ENCODE results near the gene PPP6C. TPM values are rescaled to one million over a fixed set of nuclear protein-coding genes. Genes with fewer than 3 reads are reported as not detected.

PPP6C gene
- total RNA-seq, 1 donor from 2014 or later: 37.9 TPM

DNA sequence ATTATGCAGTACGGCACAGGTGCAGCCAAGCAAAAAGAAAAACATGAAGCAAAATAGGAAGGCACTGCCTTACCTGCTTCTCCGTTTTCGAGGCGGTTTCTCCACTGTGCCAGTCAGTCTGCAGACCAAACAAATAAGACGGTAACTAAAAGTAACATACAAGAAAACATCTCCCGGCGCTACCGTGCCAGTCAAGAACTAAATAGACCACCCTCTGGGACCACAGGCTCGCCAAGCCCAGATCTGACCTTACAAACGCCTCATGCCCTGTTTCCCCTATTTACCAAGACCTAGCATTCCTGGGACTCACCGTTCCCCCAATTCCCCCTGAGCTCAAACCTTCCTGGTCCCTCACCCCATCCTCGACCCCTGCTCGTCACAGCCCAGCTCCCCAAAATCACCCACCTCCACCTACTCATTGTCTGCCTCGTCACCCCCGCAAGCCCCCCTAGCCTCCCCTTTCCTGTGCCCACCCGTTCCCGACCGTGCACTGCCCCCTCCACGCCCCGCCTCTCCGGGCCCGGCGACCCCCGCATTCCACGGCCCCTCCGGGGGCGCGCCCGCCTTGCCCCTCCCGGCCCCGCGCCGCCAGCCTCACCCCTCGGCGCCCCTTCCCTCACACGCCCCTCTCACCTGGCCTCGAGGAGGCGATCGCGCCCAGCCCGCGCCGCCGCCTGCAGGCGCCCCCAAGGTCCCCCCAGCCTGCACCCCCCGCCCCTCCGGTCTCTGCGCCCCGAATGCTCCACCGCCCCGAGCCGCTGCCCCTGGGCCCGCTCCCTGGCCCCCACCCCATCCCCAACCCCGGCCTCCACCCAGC is 46.8 kb downstream of the PPP6C start:
- peak overlapping the region; percentile 93 for H3K4me3 Mint-ChIP-seq (ENCODE audit: unreplicated experiment)
- H3K9me3 Mint-ChIP-seq (ENCODE audit: unreplicated experiment): no peaks in the 10 kb centered on the region
- peak; percentile 81 for DNase-seq (ENCODE audit: extremely low spot score, unreplicated experiment)
- TF ChIP-seq, protein P1, sequence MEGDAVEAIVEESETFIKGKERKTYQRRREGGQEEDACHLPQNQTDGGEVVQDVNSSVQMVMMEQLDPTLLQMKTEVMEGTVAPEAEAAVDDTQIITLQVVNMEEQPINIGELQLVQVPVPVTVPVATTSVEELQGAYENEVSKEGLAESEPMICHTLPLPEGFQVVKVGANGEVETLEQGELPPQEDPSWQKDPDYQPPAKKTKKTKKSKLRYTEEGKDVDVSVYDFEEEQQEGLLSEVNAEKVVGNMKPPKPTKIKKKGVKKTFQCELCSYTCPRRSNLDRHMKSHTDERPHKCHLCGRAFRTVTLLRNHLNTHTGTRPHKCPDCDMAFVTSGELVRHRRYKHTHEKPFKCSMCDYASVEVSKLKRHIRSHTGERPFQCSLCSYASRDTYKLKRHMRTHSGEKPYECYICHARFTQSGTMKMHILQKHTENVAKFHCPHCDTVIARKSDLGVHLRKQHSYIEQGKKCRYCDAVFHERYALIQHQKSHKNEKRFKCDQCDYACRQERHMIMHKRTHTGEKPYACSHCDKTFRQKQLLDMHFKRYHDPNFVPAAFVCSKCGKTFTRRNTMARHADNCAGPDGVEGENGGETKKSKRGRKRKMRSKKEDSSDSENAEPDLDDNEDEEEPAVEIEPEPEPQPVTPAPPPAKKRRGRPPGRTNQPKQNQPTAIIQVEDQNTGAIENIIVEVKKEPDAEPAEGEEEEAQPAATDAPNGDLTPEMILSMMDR (IDR thresholded peaks at IDR 0.05): no peak
- peak overlapping the region; percentile 62 for H3K27ac Mint-ChIP-seq (ENCODE audit: unreplicated experiment)
- H3K36me3 Mint-ChIP-seq (ENCODE audit: unreplicated experiment): peaks cover 5% of the 10 kb centered on the region
- H3K4me1 Mint-ChIP-seq (ENCODE audit: unreplicated experiment): peaks cover 14% of the 10 kb centered on the region
- H3K27me3 Mint-ChIP-seq (ENCODE audit: unreplicated experiment): no peaks in the 10 kb centered on the region

DNA sequence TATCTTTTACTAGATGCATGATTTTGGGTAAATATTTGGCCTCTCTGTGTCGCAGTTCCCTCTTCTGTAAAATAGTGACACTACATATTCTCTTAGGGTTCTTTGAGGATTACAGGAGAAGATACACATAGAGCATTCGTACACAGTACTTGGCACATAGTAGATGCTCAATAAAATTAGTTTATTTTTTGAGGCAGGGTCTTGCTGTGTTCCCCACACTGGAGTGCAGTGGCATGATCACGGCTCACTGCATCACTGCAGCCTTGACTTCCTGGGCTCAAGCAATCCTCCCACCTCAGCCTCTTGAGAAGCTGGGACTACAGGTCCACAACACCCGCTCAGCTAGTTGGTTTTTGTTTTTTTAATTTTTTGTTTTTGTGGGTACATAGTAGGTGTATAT is 47.9 kb downstream of the PPP6C start:
- TF ChIP-seq, protein P1 (IDR thresholded peaks at IDR 0.05): no peak
- no peaks in the 10 kb centered on the region for H3K9me3 Mint-ChIP-seq (ENCODE audit: unreplicated experiment)
- H3K36me3 Mint-ChIP-seq (ENCODE audit: unreplicated experiment): peaks cover 1% of the 10 kb centered on the region
- peak overlapping the region; percentile 93 for H3K4me3 Mint-ChIP-seq (ENCODE audit: unreplicated experiment)
- peaks cover 21% of the 10 kb centered on the region for H3K4me1 Mint-ChIP-seq (ENCODE audit: unreplicated experiment)
- DNase-seq (ENCODE audit: extremely low spot score, unreplicated experiment): no peak
- H3K27me3 Mint-ChIP-seq (ENCODE audit: unreplicated experiment): no peaks in the 10 kb centered on the region
- no peak overlapping the region for H3K27ac Mint-ChIP-seq (ENCODE audit: unreplicated experiment)

DNA sequence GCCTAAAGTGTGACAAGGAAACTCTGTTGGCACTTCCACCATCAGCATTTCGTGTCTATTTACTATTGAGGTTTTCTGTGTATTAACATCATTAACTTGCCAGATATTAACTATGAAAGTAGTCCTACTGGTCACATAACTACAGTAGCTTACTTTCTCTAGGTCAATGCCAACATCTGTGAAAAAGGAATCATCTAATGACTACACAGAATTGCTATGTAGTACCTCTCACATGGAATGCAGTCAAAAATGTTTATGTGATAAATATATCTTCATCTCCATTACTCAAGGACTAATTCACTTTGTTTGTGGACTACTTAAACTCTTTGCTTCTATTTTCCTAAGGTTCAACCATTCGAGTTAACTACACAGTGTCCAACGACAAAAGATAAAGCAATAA is 48.4 kb downstream of the PPP6C start:
- H3K36me3 Mint-ChIP-seq (ENCODE audit: unreplicated experiment): peaks cover 1% of the 10 kb centered on the region
- H3K4me1 Mint-ChIP-seq (ENCODE audit: unreplicated experiment): peaks cover 21% of the 10 kb centered on the region
- no peak overlapping the region for H3K4me3 Mint-ChIP-seq (ENCODE audit: unreplicated experiment)
- no peak overlapping the region for H3K27ac Mint-ChIP-seq (ENCODE audit: unreplicated experiment)
- TF ChIP-seq, protein P1 (IDR thresholded peaks at IDR 0.05): no peak
- H3K9me3 Mint-ChIP-seq (ENCODE audit: unreplicated experiment): no peaks in the 10 kb centered on the region
- no peak for DNase-seq (ENCODE audit: extremely low spot score, unreplicated experiment)
- no peaks in the 10 kb centered on the region for H3K27me3 Mint-ChIP-seq (ENCODE audit: unreplicated experiment)

DNA sequence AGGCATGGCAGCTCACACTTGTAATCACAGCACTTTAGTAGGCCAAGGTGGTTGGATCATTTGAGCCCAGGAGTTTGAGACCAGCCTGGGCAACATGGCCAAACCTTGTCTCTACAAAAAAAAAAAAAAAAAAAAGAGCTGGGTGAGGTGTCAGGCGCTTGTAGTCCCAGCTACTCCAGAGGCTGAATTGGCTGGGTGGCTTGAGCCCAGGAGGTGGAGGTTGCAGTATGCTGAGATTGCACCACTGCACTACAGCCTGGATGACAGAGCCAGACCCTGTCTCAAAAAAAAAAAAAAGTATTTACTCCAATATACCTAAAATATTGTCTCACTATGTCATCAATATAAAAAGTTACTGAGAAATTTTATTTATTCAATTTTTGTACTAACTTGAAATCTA is 49.0 kb downstream of the PPP6C start:
- H3K36me3 Mint-ChIP-seq (ENCODE audit: unreplicated experiment): peaks cover 1% of the 10 kb centered on the region
- DNase-seq (ENCODE audit: extremely low spot score, unreplicated experiment): no peak
- TF ChIP-seq, protein P1 (IDR thresholded peaks at IDR 0.05): no peak
- H3K27ac Mint-ChIP-seq (ENCODE audit: unreplicated experiment): no peak overlapping the region
- H3K27me3 Mint-ChIP-seq (ENCODE audit: unreplicated experiment): no peaks in the 10 kb centered on the region
- H3K4me1 Mint-ChIP-seq (ENCODE audit: unreplicated experiment): peaks cover 21% of the 10 kb centered on the region
- no peak overlapping the region for H3K4me3 Mint-ChIP-seq (ENCODE audit: unreplicated experiment)
- H3K9me3 Mint-ChIP-seq (ENCODE audit: unreplicated experiment): no peaks in the 10 kb centered on the region

DNA sequence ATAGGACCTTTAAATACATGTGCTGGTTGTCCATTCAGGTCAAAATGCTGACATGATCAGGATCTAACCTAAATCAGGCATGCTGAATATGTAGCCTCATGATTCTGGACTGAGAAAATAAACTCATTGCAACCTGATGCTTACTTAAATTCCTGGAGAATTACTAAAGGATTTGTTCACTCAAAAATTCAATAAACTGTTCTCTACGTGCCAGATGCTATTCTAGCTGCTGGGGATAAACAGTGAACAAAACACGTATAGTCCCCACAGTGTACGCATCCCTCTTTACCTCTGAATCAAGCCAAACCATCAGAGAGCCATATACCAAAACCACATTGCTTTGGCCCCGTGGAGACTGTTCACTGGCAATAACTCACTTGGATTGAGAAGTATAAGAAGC is 52.4 kb downstream of the PPP6C start:
- peaks cover 9% of the 10 kb centered on the region for H3K4me1 Mint-ChIP-seq (ENCODE audit: unreplicated experiment)
- H3K9me3 Mint-ChIP-seq (ENCODE audit: unreplicated experiment): peaks cover 11% of the 10 kb centered on the region
- TF ChIP-seq, protein P1 (IDR thresholded peaks at IDR 0.05): no peak
- H3K27ac Mint-ChIP-seq (ENCODE audit: unreplicated experiment): peak overlapping the region; percentile 50
- no peak overlapping the region for H3K4me3 Mint-ChIP-seq (ENCODE audit: unreplicated experiment)
- DNase-seq (ENCODE audit: extremely low spot score, unreplicated experiment): no peak
- H3K27me3 Mint-ChIP-seq (ENCODE audit: unreplicated experiment): no peaks in the 10 kb centered on the region
- peaks cover 1% of the 10 kb centered on the region for H3K36me3 Mint-ChIP-seq (ENCODE audit: unreplicated experiment)
